ENCODE data around the gene GABRR2. TPM values are rescaled to one million over a fixed set of nuclear protein-coding genes. Genes with fewer than 3 reads are reported as not detected.
"Not testable (repeated sequence)": the region's sequence is repeated elsewhere in the genome, so short reads cannot be mapped to it uniquely, and the experiment has no call there.

GABRR2 gene
- total RNA-seq, 1 donor: 0.27 TPM

DNA sequence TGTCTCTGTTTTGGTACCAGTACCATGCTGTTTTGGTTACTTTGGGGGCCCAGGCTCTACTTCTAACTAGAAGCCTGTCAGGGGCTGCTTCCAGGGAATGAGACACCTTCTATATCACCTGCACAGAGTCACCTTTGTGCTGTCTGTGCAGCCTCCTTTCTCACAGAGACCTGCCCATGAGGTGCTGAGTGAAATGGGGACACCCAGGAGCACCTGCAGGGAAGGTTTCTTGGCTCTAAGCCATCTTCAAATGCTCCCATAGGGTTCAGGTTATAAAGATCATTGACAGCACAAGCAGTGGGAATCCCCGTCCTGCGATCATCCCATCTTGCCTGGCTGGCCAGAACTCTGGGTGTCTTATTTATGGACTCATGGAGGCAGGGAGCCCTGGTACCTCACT, 19.1 kb downstream of the GABRR2 start:
- DNase-seq (ENCODE audit: low read depth in 2 of 3, low spot score in 2 of 3): no peak

DNA sequence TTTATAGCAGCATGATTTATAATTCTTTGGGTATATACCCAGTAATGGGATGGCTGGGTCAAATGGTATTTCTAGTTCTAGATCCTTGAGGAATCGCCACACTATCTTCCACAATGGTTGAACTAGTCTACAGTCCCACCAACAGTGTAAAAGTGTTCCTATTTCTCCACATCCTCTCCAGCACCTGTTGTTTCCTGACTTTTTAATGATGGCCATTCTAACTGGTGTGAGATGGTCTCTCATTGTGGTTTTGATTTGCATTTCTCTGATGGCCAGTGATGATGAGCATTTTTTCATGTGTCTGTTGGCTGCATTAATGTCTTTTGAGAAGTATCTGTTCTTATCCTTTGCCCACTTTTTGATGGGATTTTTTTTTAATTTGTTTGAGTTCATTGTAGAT, 20.0 kb downstream of the GABRR2 start:
- DNase-seq (ENCODE audit: low read depth in 2 of 3, low spot score in 2 of 3): not testable (repeated sequence)

DNA sequence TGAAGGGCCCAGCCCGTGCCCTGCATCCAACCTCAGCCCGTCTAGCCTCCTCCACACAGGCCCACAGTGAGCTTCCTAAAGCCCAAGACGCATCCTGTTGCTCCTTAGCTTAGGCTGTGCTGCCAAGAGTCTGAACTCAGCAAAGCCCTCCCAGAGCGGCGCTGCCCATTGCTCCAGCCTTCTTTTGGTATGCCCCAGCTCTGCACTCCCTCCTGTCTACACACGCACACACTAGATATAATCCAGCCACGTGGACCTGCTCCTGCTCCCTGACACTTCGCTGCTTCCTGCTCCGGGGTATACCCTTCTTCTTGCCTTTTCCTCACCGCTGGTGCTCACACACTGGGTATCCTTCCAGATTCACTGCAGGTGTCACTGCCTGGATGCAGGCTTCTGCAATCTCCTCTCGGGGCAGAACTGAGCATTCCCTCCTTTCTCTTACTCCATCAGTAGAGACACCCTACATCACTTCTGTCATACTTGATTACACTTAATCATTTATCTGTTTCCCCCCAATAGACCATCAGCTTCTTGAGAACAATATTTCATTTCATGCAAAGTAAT, 23.8 kb downstream of the GABRR2 start:
- no peak for DNase-seq (ENCODE audit: low read depth in 2 of 3, low spot score in 2 of 3)

DNA sequence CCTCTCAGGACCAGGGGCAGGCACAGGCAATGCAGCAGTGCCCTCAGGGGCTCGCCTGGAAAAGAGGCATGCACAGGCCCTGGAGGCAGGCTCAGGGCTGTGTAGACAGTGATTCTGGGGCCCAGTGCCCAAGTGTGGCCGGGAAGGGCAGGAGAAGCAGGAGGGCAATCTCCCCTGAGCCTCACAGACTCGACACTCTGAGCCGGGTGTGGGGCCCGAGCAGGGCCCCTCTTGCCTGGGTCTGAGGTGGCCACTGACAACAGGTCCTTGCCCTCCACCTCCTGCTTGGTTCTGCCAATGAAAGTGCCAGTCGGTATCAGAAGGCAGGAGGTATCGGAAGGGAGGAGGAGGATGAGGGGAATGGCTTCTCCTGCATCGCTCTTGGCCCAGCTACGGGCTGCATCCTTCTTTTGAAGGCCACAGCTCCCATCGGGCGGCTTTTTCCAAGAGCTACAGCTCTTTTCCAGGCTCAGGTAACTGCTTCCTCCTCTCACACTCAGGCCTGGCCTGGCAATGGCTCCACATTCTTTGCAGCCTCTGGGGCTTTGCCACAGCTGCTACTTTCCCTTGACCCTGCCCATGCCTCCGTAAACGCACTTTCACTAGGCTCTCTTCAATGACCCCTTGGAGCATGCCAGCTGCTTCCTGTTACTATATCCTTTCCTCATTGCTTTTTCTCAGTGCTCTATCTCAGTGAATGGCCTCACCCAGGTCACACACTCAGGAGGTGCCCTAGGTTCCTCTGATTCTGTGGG, 24.5 kb downstream of the GABRR2 start:
- no peak for DNase-seq (ENCODE audit: low read depth in 2 of 3, low spot score in 2 of 3)

DNA sequence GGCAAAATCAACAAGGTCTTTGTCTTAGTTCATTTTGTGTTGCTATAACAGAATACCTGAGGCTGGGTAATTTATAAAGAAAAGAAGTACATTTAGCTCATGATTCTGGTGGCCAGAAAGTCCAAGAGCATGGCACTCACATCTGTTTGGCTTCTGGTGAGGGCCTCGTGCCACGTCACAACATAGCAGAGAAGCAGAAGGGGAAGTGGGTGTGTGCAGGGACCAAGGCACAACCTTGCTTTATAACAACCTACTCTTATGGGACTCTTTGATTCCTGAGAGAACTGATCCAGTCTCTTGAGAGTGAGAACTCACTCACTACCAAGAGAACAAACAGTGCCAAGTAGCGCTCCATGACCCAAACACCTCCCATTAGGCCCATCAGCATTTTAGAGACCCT, 25.4 kb downstream of the GABRR2 start:
- DNase-seq (ENCODE audit: low read depth in 2 of 3, low spot score in 2 of 3): no peak

DNA sequence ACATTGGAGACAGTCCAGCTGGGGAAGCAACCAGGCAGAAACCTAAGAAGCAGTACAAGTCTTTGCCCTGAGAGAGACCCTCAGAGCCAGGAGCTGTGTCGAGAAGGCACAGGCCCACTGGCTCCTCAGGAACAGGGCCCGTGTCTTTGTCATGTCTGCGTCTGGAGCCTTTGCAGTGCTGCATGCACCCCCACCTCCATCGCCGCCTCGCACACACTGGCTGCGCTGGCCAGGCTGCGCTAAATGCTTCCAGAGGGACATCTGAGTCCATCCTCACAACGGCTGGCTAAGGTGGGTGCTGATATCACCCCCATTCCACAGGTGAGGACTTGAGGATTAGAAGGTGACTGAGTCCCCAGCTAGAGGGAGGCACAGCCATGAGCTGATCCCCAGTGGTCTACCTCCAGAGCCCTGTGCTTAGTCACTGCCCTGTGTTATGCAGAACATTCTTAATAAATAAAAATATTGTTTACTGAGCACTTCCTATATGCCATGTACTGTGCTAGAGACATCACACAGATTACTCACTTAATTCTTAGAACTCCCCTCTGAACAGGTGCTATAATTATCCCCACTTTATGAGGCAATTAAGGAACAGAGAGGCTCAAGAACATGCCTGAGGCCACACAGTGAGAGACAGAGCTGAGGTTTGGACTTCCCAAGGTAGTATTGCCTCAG, 27.6 kb downstream of the GABRR2 start:
- no peak for DNase-seq (ENCODE audit: low read depth in 2 of 3, low spot score in 2 of 3)

DNA sequence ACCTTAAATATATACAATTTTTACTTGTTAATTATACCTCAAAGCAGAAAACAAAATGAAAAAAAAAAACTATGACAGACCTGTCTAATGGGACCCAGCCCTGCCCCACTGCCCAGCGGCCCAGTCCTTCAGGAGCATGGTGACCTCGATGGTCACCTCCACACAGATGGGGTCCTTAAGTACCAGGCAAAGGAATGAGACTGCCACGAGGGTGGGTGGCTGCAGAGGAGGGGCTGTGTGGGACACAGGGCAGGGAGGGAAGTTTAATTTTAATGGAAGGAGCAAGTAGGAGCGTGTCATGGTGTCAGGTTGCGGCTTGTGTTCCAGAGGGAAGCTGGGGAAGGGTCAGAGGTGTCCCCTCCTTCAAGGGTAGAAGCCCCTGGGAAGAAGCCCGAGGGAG, 28.6 kb downstream of the GABRR2 start:
- no peak for DNase-seq (ENCODE audit: low read depth in 2 of 3, low spot score in 2 of 3)

DNA sequence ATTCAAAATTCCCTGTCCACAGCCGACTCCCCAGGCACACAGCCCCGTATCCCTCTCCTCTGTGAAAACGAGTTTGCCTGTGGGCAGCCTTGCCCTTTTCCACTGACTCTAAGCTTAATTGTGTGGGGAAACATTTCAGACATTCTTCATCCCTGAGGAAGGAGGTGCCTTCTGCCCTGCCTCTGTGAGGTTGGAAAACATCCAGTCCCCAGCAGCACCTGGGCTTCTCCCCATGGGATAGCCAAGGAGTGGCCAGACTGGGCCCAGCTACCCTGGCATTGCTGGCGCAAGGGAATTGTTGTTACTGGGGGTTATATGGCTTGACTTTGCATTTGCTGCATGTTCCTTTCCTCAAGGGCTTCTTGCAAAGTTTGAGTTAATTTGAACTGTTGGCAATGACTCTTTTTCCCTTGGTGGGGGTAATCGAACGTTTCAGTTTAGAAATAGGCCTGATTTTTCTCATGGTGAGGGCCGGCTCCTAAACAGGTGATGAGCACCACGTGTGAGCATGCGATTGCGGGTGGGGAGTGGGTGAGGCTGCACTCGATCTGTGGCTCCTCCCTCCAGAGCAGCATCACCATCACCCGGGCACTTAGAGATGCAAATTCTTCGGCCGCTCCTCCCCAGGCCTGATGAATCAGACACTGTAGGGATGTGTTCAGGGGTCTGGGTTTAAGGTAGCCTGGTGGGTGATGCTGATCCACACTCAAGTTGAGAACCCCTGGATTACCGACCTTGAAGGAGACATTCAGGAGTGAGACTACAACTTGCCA, 29.9 kb downstream of the GABRR2 start:
- no peak for DNase-seq (ENCODE audit: low read depth in 2 of 3, low spot score in 2 of 3)

DNA sequence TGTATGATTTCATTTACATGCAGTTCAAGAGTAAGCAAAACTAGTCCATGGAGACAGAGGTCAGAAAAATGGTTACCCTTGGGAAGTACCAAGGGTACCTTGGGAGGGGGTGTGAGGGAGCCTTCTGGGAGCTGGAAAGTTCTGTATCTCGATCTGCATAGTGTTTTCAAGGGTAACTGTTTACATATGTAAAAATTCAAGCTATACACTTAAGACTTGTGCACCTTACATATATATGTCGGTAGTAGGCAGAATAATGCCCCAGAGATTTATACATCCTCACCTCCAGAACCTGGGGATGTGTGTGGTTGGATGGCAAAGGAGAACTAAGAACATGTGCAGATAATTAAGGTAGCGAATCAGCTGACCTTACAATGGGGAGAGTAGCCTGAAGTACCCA, 31.0 kb downstream of the GABRR2 start:
- DNase-seq (ENCODE audit: low read depth in 2 of 3, low spot score in 2 of 3): no peak

DNA sequence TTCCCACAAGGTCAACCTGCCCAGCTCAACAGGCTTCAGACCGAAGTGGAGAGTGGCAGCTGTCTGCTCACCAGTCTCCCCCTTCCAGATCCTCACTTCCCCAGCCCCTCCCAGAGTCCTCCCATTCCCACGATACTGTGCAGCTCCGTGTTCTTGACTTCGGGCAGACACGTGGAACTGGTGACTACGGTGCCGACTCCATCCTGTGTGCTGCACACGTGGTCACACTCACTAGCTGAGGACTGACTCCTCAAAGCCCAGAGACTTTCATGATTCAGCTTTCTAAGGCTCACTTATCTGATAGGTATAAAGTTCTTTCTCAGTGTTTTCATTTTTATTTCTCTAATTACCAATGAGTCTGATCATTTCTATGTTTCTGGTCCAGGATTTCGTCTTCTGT, 32.4 kb downstream of the GABRR2 start:
- DNase-seq (ENCODE audit: low read depth in 2 of 3, low spot score in 2 of 3): no peak

DNA sequence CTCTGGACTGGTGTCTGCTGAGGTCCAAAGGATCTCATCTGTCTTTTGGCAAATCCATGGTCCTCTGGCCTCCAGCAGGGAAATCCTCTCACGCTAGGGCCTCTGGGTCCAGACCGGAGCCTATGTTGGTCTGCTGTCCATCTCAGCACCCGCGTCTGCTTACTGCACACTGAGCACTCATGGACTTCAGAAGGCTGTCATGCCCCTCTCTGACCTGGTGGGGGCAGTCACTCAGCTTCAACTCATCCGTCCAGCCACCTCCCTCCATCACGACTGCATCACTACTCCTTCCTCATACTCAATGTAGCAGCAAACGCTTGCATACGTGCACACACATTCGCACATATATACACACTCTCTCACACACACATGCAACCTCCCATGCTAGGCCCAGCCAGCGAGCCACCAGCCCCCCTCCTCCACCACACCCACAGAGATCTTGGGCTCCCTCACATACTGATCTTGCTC, 33.3 kb downstream of the GABRR2 start:
- peak in 2 of 3 donors; percentile 44 to 78 for DNase-seq (ENCODE audit: low read depth in 2 of 3, low spot score in 2 of 3)

DNA sequence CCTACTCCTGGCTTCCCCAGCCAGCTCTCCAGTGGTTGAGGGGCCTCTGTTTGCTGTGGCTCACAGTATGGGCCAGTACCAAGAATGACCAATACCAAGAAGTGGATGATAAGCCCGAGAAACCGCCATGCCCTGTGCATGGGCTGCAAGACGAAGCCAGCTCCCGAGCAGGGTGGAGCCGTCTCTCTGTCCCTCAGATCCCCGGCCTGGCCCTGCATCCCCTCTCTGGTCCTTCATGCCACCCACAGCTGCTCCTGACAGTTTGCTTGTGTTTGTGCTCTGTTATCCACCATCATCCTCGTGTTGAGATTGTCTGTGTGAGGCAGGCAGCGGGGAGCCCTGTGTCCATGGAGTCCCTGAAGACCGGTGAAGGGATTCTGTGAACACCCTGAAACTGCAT, 36.1 kb downstream of the GABRR2 start:
- no peak for DNase-seq (ENCODE audit: low read depth in 2 of 3, low spot score in 2 of 3)

DNA sequence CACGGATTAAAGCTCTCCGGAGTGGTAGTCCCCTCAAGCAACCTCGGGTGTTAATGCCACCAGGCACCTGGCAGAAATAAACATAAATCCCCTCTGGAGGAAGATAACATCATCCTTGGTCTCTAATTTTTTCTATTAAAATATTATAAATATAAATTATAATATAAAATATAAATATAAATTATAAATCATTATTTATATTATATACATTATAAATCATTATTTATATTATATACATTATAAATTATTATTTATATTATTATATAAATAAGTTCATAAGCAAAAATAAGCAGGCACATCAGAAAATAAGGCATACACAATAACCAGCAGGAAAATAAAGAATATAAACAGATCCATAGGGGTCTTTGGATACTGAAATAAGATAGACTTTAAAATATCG, 39.2 kb downstream of the GABRR2 start:
- DNase-seq (ENCODE audit: low read depth in 2 of 3, low spot score in 2 of 3): no peak

DNA sequence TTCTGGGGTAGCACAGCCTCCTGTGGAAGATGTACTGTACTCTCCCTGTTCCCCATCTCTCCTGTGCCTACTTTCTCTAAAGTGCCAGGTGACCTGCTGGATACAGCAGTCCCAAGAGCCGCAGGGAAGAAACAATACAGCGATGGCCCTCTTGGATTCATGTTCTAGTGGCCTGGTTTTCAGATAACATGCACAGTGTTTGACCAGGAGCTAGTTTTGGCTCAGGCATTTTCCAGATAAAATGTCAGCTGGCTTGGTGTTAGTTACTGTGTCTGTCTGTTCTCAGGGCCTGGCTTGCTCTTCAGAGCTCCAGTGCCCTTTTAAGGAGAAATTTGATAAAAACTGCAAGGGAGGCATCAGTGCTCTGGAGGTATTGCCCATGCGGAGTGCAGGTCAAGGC, 41.3 kb downstream of the GABRR2 start:
- no peak for DNase-seq (ENCODE audit: low read depth in 2 of 3, low spot score in 2 of 3)

DNA sequence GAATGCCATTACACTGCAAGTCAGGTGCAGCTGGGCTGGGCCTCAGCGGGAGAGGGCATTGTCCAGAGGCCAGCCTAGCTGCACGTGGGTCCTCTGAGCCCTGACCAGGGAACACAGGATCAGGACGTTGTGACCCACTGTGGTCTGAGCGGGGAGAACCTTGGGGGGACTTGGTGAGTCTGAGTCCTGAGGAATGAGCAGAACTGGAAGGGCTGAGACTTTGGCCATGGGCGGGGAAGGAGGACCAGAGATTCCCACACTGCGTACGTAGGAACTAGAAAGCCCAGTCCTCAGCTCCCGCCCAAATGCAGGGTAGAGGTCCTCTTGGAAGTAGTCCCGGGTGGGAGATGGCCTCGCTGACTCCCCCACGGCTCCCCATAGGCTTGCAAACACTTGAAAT, 42.5 kb downstream of the GABRR2 start:
- DNase-seq (ENCODE audit: low read depth in 2 of 3, low spot score in 2 of 3): no peak

DNA sequence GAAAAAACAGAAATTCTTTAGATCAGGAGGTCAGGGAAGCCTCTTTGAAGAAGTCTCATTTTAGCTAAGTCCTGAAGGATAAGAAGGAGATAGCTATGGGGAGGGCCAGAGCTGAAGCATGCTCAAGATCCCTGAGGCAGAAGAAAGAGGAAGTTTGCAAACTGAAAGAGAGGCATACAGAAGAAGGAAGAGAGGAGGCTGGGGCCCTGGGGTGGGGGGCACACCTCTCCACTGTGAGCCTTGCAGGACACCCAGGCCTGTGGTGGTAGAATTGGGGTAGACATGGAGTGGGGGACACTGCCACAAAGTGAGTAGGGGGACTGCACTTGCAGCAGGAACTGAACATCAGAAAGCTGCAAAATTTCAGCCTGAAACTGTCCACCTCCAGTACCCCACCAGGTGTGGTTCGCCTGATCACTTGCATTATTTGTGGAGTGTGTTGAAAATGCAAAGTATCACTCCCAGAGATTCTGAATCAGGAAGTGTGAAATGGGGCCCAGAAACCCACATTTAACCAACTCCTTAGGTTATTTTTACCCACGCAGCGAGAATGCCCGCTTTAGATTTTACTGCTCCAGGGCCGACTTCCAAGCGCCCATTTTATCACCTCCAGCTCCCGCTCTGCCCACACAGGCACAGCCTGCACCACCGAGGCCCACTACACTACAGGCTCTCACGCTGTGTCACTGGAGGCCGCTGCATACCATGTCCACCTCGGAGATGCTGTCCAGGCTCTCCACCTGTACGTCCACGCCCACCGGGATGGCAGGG, 44.0 kb downstream of the GABRR2 start:
- DNase-seq (ENCODE audit: low read depth in 2 of 3, low spot score in 2 of 3): peak in 2 of 3 donors; percentile 29 to 48

DNA sequence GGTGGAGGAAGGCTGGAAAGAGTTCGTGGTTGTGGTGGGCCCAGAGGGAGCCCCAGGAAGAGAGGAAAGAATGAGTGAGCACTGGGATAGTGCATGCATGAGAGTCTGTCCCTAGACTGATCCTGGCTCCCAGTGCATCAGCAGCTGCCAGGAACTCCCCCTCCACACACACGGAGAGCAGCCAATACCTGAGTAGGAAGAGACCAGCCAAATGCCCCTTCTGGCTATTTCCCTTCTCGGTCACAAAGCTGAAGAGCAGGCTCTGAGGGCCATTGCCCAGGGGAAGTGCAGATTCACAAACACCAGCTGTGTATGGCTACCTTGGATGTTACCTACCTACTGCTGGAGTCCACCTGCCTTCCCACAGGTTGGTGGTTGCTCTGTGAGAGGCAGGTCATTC, 45.1 kb downstream of the GABRR2 start:
- no peak for DNase-seq (ENCODE audit: low read depth in 2 of 3, low spot score in 2 of 3)

DNA sequence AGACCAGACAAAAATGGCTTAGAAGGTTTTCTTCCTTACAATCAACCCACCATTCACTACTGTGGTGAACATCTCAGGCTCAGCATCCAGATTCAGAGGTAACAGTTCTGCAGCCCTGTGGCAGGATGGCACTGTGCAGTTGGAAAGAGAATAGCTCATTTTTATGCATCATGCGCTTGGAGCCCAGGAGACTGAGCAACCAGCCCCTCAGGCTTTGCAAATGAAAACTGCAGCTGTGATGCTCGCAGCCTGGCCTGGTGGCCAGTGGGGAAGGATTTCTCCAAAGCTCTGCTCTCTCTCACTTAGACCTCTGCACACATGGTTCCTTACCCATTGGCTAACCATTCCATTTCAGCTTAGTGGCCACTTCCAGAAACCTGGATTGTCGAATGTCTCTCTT, 45.8 kb downstream of the GABRR2 start:
- no peak for DNase-seq (ENCODE audit: low read depth in 2 of 3, low spot score in 2 of 3)

DNA sequence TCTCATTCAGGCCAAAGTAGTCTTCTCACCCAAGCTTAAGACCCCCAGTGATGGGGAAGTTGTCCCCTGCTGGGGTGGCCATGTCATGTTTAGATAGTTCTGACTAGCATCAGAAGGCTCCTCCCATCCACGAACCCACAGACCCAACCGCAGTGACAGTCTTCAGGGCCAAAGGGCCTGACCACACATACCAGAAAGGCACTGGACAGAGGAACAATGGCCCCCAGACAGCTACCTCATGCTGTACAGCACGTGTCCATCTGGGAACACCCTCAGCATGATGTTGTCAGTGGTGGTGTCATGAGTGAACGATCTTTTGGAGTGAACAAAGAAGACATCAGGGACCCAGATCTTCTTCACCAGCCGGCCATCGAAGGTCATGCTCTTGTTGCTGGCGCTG, 46.3 kb downstream of the GABRR2 start:
- no peak for DNase-seq (ENCODE audit: low read depth in 2 of 3, low spot score in 2 of 3)

DNA sequence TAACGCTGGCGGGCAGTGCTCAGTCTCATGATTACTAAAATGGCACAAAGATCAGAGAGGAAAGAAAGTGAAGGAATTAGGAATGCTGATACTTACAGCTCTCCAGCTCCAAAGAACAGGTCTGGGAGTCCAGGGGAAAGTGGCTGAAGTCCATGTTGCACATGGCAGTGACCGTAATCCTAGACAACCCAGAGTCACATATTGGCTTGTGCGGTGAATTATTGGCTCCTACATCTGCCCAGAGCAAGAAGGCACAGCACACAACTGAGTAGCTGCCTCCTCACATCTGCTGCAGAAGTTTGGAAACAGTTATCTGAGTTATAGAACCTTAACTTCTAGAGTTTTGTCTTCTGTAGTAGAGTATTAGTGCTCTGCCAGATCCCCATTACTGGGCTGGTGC, 47.2 kb downstream of the GABRR2 start:
- DNase-seq (ENCODE audit: low read depth in 2 of 3, low spot score in 2 of 3): no peak

DNA sequence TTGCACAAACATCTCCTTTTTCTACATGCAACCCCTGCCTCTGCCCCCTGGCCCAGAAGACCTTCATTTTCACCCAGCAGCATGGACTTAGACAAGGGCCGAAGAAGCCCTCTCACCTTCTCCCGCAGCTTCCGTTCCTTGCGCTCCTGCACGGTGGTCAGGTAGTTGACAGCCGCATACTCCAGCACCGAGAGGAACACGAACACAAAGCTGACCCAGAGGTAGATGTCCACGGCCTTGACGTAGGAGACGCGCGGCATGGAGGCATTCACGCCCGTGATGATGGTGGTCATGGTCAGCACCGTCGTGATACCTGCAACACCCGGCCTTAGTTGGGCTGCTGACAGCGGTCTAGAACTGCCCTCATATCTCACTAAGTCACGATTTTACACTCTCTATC, 50.8 kb downstream of the GABRR2 start:
- no peak for DNase-seq (ENCODE audit: low read depth in 2 of 3, low spot score in 2 of 3)
